GM12864 (cell line): ENCODE measurements around the gene RASGRP1.

Experiments used
- DNase-seq: peaks from one replicate; pipeline ENCODE4 v3.0.0-alpha.2; 2011; ENCODE audit warnings: low read depth
- H3K4me3 ChIP-seq: 2 replicates; pipeline ENCODE4 v1.5.1; 2011; ENCODE audit warnings: mild to moderate bottlenecking, low read depth, low read length, control low read depth
- TF ChIP-seq, protein P1 (sequence below): IDR thresholded peaks from 2 replicates; pipeline ENCODE4 v1.5.1; 2011; ENCODE audit warnings: low read depth, mild to moderate bottlenecking, moderate library complexity, low read length, control low read depth, inconsistent platforms; ENCODE audit errors: missing control alignments

RASGRP1 gene

DNA sequence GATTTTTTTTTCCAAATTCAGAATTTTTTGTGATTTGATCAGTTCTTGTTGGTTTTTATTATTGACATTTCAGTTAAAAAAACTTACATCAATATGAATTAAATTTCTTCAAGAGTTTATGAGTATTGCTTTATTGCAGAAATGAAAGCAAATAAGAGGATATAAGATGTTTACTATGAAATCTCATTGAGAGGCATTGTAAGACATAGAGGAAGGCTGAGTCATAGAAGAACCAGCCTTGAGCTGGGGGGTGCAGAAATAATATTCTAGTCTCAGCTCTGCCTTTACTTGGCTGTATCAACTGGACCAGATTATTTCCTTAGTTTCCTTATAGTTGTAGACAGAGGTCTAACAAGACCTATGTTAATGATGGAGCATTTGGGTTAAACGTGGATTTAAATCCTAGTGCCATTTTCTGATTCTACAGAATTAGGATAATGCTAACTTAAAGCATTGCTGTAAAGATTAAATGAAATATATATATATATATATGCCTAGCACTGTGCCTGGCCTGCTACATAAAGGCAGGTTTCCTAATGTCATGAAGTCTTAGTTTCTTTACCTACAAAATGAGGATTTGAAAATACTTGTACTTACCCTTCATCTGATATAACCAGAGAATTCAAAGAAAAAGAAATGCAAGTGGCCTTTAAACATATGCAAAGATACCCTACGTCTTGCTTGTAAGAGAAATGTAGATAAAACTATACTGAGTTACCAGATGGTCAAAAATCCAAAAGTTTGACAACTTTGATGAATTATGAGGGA is 103.4 kb downstream of the RASGRP1 start:
- TF ChIP-seq, protein P1, sequence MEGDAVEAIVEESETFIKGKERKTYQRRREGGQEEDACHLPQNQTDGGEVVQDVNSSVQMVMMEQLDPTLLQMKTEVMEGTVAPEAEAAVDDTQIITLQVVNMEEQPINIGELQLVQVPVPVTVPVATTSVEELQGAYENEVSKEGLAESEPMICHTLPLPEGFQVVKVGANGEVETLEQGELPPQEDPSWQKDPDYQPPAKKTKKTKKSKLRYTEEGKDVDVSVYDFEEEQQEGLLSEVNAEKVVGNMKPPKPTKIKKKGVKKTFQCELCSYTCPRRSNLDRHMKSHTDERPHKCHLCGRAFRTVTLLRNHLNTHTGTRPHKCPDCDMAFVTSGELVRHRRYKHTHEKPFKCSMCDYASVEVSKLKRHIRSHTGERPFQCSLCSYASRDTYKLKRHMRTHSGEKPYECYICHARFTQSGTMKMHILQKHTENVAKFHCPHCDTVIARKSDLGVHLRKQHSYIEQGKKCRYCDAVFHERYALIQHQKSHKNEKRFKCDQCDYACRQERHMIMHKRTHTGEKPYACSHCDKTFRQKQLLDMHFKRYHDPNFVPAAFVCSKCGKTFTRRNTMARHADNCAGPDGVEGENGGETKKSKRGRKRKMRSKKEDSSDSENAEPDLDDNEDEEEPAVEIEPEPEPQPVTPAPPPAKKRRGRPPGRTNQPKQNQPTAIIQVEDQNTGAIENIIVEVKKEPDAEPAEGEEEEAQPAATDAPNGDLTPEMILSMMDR: no peak
- DNase-seq: no peak
- no peak overlapping the region for H3K4me3 ChIP-seq

DNA sequence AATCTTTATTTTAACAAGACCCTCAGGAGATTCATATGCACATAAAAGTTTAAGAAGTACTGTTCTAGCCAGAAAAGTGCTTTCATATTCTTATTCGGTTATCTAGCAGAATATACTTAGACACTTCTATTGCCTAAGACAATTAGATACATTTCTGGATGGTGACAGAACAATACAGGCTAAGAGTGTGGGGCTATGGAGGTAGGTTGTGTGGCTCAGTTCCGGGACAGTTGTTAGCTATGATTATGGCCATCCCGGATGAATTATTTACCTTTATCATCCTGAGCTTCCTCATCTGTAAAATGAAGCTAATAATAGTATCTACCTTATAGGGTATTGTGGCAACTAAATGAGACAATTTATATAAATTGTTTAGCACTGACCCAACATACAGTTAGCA is 104.1 kb downstream of the RASGRP1 start:
- no peak overlapping the region for H3K4me3 ChIP-seq
- TF ChIP-seq, protein P1: no peak
- no peak for DNase-seq

DNA sequence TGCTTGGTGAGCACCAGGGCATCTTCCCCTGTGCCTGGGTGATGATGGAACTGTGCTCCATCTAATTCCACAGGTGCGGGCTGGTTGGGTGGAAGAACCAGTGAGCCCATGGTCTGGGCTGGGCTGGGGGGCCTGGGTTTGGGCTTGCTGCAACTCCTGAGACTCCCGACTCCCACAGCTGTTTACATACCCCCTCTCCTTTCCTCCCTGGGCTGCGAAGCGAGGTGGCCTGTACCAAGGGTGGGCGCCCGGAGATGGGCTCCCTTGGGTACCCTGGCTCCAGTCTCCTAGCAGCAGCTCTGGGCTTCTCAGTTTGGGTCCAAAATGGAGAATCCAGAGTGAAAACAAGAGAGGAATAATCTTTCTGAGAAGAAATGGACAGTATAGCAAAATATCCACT is 105.1 kb downstream of the RASGRP1 start:
- TF ChIP-seq, protein P1: no peak
- no peak overlapping the region for H3K4me3 ChIP-seq
- no peak for DNase-seq

DNA sequence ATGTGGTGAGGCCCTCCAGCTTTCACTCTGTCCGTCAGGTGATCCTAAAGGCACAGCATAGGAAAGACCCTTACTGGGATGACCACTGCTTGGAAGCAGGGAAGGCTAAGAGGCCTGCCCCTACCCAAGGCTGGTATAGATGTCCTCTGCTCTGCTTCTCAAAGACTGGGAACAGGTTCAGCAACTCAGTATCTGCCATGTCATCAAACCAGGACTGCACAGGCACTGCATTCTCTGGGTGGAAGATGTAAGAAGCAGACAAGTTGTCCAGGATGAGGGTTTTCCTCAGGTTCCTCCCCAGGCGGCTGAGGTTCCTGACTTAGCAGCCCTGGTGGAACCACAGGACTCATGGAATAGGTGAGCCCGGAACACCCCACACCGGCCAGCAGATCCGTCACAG is 106.0 kb downstream of the RASGRP1 start:
- DNase-seq: no peak
- TF ChIP-seq, protein P1: no peak
- no peak overlapping the region for H3K4me3 ChIP-seq

DNA sequence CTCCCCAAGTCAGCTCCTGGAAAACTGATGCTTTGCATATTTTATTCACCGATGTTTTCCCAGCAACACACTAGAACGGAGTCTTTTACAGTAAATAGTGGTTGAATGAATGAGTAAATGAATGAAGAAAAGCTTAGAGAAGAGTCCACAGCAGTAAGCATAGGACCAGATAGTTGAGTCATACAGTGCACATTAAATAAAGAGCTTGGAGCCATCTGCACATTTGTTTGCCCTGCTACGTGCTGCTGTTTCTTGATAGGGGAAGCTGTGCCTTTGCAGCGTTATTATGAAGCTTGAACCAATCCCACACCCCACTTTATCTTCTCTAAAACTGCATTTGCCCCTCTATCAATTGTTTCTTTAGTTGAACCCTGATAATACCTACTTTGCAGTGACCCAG is 109.5 kb downstream of the RASGRP1 start:
- peak overlapping the region; percentile 79 for H3K4me3 ChIP-seq
- TF ChIP-seq, protein P1: no peak
- DNase-seq: no peak

DNA sequence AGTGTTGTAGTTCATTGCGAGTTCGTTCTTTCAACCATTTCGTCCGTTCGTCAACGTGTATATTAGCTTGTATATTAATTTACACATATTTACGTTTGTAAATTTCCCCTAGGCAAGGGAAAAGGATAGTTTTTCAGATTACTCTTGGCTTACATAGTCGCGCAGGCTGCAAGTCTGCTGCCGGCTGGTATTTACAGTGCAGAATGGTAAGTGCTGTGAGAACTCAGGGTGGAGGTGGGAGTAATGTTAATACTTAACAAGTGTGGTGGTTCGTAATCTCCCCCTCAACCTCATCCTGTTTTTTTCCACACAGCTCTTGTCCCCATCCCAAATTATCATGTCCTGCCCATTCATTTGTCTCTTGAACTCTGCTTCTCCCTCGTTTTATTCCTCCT is 109.9 kb downstream of the RASGRP1 start:
- DNase-seq: no peak
- TF ChIP-seq, protein P1: no peak

More for the DNA sequence above, 109.9 kb downstream of the RASGRP1 start:
- H3K4me3 ChIP-seq: peak overlapping the region; percentile 79
